GM18526 (cell line): ENCODE data around the gene BICDL2.

Experiments used
- POLR2A ChIP-seq: IDR thresholded peaks from 3 replicates; pipeline ENCODE4 v1.6.1; 2011; ENCODE audit not compliant: insufficient read length; ENCODE audit errors: extremely low read depth

BICDL2 gene

DNA sequence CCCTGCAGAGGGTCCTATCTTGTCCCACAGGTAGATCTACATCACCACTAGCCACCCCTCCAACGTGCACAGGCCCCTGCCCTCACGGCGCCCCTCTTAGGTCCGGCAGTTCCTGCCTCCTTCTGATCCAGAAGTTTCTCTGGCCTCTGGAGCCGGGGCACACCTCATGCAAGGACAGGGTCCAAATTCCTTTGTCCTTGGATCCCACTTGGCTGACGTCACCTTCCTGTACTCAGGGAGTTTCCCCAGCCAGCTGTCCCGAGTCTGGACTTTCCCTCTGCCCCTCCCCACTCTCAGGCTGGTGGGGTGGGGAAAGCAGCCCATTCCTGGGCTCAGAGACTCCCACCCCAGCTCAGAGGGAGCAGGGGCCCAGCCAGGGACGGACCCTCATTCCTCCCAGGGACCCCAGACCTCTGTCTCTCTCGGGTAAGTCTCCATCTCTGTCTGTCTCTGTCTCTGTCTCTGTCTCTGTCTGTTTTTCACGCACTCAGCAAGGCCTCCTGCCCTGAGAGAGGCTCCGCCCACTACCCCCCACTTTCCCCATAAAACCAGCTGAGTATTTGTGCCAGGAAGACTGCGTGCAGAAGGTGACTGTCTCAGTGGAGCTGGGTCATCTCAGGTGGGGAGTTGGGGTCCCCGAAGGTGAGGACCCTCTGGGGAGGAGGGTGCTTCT is 28.5 kb upstream of the BICDL2 start, which contains the start of gene IL32:
Gene IL32, plus strand, starts transcription at position 572 of the 673 bp plus-strand sequence. CDS start 172 bp downstream, outside the sequence.
- no peak for TF ChIP-seq POLR2A

GRCh38 chr16:3063625-3064386 is 27.1 kb upstream of the BICDL2 start:
- TF ChIP-seq POLR2A = no peak

DNA sequence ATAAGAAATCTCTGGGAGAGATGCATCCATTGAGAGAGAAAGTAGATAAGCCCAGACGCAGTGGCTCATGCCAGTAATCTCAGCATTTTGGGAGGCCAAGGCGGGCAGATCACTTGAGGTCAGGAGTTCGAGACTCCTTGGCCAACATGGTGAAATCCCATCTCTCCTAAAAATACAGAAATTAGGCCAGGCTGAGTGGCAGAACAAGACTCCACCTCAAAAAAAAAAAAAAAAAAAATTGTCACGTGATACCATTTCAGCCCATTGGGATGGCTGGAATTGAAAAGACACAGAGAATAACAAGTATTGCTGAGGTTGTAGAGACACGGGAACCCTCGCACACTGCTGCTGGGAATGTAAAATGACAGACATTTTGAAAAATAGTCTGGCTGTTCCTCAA is 25.8 kb upstream of the BICDL2 start:
- no peak for TF ChIP-seq POLR2A

GRCh38 chr16:3060339-3061127 is 23.8 kb upstream of the BICDL2 start:
- TF ChIP-seq POLR2A = no peak

- TF ChIP-seq POLR2A = no peak
These were observed 23.0 kb upstream of the BICDL2 start for GRCh38 chr16:3059723-3060242.

DNA sequence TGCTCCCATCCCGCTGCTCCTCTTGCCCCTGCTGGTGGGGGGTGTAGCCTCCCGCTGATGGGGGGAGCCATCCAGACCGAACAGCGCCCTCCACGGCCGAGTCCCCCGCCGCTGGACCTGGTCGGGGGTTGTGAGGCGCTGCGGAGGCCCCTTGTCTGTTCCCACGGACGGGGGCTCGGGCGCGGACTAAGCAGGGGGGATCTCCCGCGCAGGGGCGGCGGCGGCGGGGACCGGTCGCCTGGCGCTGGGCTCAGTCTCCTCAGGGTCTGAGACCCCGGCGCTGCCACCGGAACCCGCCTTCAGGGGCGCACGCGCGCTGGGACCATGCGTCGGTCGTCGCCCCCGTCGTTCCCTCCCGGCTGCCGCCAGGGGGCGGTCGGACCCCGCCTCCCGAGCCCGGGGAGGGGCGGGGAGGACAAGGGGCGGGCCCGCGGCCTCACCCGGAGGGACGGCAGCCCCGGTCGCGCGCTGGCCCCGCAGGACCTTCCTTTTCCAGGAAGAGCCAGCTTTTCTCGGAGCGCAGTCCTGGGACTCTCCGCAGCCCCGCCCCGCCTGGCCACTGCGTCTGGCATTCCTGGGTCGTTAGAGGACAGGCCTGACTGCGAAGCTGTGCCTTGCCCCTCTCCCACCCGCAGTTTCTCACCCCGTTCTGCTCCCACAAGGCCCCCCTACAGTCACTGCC is 22.4 kb upstream of the BICDL2 start:
- peak; percentile 63 for TF ChIP-seq POLR2A

DNA sequence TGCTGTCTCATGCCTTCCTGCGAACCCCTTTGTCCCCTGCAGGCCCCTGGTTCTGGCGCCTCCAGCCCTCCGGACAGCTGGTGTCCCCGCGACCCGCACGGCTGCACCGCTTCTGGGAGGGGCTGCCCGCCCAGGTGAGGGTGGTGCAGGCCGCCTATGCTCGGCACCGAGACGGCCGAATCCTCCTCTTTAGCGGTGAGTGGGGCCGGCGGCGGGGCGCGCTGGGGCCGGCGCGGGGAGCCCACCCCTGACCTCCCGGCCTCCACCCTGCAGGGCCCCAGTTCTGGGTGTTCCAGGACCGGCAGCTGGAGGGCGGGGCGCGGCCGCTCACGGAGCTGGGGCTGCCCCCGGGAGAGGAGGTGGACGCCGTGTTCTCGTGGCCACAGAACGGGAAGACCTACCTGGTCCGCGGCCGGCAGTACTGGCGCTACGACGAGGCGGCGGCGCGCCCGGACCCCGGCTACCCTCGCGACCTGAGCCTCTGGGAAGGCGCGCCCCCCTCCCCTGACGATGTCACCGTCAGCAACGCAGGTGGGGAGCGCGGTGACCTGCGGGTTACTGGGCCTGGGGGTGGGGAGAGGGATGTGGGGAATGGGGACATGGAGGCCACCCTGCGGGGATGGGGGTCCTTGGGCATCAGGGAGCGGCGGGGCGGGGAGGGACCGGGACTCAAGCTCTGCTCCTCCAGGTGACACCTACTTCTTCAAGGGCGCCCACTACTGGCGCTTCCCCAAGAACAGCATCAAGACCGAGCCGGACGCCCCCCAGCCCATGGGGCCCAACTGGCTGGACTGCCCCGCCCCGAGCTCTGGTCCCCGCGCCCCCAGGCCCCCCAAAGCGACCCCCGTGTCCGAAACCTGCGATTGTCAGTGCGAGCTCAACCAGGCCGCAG is 21.6 kb upstream of the BICDL2 start:
- no peak for TF ChIP-seq POLR2A

DNA sequence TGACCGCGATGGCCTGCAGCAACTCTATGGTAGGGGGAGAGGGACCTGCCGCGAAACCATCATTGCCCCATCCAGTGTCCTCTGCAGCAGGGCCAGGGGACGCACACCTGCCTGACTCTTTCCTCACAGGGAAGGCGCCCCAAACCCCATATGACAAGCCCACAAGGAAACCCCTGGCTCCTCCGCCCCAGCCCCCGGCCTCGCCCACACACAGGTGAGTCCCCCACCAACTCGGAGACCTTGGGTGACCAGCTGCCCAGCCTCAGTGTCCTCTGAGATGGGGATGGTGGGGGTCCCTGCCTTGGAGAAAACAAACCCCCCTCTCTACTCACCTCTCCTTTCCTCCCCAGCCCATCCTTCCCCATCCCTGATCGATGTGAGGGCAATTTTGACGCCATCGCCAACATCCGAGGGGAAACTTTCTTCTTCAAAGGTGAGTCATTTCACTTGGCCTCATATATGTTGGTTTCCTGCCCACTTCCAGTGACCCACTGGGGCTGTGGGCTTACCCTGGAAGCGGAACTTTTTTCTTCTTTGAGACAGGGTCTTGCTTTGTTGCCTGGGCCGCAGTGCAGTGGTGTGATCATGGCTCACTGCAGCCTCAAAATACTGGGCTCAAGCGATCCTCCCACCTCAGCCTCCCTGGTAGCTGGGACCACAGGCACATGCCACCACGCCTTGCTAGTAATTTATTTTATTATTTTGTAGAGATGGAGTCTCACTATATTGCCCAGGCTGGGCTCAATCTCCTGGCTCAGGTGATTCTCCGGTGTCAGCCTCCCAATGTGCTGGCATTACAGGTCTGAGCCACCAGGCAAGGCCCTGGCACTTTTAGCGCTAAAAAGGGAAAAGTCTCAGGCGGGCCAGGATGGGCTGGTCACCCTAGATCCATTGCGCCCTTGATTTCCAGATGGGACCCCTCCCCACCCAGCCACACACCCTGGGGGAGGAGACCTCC is 20.7 kb upstream of the BICDL2 start:
- TF ChIP-seq POLR2A = no peak

DNA sequence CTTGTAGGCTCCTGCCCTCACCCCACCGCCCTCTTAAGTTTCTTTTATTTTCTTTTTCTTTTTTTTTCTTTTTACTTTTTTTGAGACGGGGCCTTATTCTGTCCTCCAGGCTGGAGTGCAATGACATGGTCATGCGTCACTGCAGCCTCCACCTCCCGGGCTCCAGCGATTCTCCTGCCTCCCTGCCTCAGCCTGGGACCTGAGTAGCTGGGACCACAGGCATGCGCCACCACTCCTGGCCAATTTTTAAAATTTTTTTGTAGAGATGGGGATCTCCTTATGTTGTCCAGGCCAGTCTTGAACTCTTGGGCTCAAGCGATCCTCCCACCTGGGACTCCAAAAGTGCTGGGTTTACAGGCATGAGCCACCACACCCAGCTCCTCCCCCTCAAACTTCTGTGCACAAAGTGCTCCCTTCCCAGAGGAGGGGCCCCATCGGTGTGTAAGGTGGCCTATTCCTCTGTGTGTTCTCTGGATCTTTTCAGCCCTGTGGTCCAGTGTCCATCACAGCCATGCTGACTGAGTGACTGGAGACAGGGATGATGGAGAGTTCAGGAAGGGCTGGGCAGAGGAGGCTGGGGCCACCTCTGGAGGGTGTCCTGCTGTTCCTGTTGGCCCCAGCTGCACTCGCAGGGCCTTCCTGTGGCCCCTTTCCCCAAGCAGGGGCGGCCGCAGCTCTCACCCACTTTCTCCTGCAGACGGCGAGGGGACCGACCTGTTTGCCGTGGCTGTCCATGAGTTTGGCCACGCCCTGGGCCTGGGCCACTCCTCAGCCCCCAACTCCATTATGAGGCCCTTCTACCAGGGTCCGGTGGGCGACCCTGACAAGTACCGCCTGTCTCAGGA is 19.8 kb upstream of the BICDL2 start:
- no peak for TF ChIP-seq POLR2A

DNA sequence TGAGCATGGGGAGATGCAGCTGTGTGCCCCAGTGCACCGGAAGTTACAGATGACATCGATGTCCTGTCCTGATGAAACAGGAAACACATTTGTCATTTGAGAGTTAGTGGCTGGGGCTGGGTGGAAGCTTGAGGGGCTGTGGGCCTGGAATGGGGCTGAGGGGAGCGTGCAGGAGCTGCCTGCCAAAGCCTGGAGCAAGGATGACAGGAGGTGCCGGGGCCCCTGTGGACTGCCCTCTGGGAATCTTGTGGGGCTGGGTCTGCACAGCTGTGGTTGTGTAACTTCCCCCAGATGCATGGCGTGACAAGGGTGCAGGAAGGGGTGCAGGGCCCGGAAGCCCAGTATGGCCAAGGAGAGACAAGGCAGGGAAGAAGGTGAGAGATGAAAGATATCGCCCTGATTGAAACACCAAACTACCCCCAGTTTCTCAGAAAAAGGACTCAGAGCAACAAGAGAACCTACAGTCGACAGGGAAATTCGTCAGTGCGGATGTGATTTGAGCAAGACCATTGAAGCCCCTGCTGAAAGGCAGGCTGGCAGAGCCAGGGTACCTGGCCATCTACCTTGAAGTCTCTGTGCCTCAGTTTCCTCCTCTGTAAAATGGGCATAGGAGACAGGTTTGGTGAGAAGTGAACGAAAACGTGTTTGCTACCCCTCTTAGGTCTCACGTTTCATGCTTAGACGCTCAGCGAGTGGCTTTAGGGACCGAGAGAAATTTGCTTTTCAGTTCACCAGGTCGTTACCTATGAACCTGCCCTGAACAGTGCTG is 18.4 kb upstream of the BICDL2 start:
- no peak for TF ChIP-seq POLR2A

GRCh38 chr16:3051494-3051893 is 14.8 kb upstream of the BICDL2 start:
- no peak for TF ChIP-seq POLR2A
